IPS DF 4.7 (cell line): Measurements from ENCODE around the gene ZNF503.

Experiments
- DNase-seq: peaks from one replicate; pipeline ENCODE4 v3.0.0-alpha.2; 2013; ENCODE audit warnings: low spot score; ENCODE audit errors: extremely low read depth

Gene ZNF503

GRCh38 chr10:75401569-75402485, at the start of gene ZNF503:
Gene ZNF503 (minus strand): TSS chr10:75401764. CDS start chr10:75401419, 345 bp downstream.
- DNase-seq = no peak

DNA sequence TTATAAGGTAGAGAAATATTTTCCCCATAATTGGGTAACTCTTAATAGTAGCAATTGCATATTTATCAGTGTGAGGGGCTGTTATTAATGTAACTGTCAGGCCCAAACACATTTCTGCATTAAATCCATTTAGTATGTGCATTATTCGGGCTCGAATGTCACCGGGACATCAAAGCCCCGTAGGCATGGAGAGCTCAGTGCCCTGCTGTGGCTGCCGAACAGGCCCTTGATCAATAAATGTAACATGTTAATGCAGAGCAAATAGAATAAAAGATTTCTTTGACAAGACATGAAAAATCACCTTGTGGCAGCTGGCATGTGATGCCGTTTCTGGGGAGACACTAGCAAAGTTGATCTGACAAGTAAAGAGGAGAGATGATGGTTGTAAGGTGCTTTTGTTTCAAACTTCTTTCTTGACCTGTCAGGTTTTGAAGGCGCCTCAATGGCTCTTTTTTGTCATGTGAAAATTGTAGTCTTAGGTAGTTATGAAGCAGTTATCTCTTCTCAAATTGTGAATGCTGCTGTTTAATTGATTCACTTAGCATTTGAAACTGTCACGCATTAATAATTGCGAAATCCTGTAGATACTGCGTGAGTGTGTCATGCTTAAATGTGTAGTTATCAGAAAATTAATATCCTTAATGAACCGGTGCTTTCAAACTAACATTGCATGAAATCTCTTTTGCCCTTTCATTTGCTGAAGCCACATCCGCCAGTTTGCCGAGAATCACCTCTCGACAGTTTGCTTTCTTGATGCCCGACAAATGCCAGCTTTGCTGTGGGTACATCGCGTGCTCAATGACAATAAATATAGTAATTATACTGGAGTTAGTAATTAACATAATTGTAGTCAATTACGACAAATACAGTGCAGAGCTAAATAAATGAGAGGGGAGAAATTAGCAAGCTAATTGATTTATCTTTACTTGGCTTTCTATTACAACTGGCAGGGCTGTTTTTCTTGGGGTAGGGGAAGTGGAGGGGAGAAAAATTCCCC, 49.4 kb upstream of the ZNF503 start:
- DNase-seq = no peak

DNA sequence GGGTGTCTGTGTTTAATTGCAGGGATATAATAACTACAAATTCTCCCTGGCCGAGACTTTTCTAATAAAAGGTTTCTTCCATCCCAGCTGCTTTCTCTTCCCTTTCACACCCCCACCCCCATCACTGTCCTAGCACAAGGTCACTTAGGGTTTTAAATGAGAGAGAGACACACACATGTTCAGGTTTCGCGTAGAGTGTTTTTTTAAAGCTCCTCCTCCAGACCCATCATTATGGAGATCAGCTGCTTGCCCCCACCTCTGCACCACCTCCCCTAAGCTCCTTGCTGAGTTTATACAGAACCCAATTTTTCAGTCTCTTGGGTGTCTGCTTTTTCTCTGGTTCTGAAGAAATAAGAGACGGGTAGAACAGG, 48.5 kb upstream of the ZNF503 start:
- no peak for DNase-seq

- DNase-seq = no peak
These were observed 48.0 kb upstream of the ZNF503 start for GRCh38 chr10:75449382-75450074.

DNA sequence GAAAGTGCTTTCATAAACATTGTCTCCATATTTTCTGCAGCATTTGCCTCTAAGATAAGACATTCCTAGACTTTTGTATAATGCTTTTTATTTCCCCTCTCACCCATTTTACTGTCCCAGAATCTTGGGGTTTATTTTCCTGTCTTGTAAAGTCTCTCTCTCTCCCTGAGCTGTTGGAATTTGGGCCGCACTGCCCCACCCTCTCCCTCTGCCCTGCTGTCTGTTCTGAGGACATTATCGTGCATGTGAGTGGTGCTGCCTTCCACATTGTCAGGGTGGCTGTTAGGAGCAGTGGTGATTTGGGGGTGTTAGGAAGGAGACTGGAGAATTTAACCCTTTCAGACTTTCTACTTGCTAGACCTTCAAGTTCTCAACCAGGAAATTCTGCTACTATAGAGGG, 46.6 kb upstream of the ZNF503 start:
- DNase-seq = no peak

GRCh38 chr10:75446508-75446907, 44.9 kb upstream of the ZNF503 start:
- DNase-seq = no peak

GRCh38 chr10:75444781-75445386, 43.3 kb upstream of the ZNF503 start:
- no peak for DNase-seq

- DNase-seq = no peak
These were observed 41.8 kb upstream of the ZNF503 start for GRCh38 chr10:75443362-75443761.

- DNase-seq = no peak
These were observed 40.1 kb upstream of the ZNF503 start for GRCh38 chr10:75441682-75442081.

DNA sequence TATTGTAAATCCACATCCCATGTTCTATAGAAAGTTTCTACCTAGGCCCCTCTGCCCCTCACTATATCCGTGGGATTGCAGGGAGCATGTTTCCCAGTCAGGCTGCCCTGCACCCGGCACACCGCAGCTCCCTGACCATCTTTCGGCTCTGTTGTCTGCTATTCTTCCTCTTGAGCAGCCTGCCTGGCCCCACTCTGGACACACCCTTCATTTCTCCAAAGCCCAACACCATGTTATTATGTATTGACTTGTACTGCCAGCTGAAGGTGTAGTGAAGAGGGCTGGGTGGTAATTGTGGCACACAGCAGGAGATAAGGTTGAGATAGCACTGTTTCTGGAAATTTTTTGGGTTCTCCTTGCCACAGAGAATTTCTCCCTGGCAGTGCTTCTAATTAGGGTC, 39.6 kb upstream of the ZNF503 start:
- no peak for DNase-seq

DNA sequence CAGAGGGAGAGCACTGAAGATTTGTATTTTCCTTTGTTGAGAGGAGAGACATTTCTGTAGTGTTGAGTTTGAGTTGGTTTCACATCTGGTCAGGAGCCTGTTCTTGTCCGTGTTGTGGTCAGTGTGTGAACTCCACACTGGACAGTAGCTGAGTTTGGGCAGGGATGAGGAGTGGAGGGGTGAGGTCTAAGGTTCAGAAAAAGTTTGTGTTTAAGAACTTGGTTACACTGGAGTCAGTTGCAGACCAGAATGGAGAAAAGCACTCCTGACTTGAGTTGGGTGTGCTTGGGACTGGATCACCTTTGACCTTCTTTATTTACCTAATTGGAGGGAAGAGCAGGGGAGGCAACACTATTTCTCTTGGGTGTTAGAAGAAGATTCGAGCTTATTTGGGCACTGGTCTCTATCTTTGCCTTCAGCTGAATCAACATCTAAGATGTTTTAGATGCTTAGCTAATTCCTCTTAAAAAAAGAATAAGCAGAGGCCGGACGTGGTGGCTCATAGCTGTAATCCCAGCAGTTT, 38.8 kb upstream of the ZNF503 start:
- no peak for DNase-seq

DNA sequence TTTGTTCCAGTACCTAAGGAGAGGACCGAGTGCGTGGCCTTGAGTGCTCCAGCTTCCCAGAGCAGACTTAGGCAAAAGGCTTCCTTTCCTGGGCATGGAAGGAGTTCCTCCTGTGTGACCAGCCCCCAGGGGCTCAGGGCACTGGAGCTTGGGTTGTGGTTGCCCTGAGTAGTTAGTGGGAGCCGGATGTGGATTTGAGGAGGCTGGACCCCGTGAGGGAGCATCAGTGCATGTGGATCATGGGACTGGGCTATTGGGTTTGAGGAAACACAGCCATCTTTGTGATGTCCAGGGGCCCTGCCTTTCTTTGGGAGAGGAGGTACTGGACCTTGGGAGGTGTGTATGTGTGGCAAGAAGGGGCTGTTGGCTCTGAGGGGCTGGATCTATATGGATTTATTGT, 38.2 kb upstream of the ZNF503 start:
- no peak for DNase-seq

DNA sequence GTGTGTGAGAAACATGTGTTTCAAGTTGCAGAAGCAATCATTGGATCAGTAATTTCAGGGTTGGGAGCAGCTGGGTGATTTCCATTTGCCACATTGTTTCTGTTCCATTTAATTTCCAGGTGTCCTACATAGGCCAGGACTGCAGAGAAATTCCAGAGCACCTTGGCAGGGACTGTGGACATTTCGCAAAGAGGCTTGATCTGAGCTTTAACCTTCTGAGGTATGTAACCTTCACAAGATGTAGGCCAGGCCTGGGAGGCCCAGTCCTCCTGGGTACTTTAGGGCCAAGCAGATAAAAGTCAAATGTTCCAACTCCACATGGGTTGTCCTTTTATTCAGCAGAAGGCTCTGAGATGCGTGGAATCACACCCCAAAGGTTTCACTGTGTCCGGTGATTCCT, 36.7 kb upstream of the ZNF503 start:
- no peak for DNase-seq

GRCh38 chr10:75437693-75438092, 36.1 kb upstream of the ZNF503 start:
- no peak for DNase-seq

DNA sequence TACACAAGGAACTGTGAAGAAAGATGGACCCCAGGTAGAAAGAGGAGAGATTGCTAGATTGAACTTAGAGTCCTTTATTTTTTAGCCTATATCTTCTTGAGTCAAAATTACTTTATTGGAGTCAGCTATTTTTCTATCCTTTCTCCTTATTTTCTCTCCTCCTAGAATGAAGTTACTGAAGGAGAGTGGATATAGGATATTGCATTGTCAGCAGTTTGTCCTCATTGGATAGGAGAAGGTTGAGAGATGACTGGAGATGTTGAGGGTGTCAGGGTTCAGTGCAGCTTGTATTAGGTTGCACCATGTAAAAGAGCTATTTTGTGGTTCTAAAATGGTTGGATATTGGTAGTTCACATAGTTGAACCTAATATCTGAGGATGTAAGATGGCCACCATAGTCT, 35.3 kb upstream of the ZNF503 start:
- DNase-seq = no peak

GRCh38 chr10:75435291-75435690, 33.7 kb upstream of the ZNF503 start:
- DNase-seq = no peak

- DNase-seq = no peak
These were observed 32.7 kb upstream of the ZNF503 start for GRCh38 chr10:75434291-75434690.

DNA sequence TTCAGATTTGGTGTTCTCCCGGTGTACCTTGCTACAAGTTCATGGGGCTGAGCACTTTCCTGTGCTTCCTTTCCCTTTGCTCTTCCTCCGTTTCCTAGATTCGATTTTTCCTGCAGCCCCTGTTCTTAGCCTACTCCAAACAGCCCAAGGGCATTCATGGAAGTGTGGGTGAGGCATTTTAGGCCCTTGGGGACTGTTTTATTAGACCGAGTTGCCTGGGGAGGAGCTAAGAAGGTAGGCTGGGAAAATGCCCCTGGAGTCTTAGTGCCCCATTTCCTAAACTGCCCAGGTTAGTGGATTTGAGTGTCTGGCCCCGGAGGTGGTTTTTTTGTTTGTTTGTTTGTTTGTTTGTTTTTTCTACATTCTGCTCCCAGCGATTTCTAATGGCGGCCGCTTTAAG, 31.7 kb upstream of the ZNF503 start:
- no peak for DNase-seq

DNA sequence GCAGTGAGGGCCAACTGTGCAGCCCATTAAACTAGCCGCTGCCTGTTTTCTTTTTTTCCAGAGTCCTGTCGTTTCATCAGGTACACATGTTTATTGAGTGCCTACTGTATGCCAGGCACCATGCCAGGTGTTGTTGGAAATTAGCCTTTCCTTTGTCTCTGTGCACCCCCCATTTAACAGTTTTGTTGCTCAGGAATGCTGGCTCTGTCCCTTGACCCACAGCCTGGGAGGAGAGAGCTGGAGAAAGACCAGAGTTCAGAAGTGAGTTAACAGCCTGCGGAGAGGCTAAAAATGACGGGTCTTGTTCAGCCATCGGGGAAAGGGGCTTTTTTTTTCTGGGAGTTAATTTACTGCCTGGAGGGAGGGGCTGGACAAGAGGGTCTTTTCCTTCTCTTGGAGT, 31.2 kb upstream of the ZNF503 start:
- no peak for DNase-seq

- no peak for DNase-seq
These were observed 30.6 kb upstream of the ZNF503 start for GRCh38 chr10:75432176-75432575.
